ENCODE results near the gene PPFIBP2.

Gene PPFIBP2

DNA sequence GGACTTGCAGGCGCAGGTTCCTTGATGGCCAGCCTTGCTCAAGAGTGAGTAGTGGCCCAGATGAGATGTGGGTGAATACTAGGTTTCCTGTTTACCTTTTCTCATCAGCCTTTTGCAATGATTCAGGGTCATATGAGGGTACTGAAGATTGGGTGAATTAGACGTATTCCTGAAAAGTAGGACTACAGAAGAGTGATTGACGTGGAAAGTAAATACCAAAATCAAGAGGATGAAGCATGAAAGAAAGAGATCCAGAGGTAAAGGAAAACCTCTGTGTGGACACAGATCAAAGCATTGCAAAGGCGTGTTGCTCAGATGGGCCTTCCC is 99.6 kb downstream of the PPFIBP2 start:
- Histone ChIP-seq H3K9me3 (ENCODE audit: control insufficient read depth, low read length) (no peaks in the 10 kb centered on the region), H3K36me3 (ENCODE audit: control insufficient read depth, insufficient read depth, low read length) (peaks cover 69% of the 10 kb centered on the region), H3K4me1 (ENCODE audit: control insufficient read depth, insufficient read depth, low read length, poor library complexity, severe bottlenecking) (peaks cover 12% of the 10 kb centered on the region), H3K27ac (ENCODE audit: low read depth, low read length, severe bottlenecking) (peak overlapping the region; percentile 55), H3K4me3 (ENCODE audit: extremely low read depth, insufficient read depth, low read length, poor library complexity, severe bottlenecking) (no peak overlapping the region)
- 79 to 81% methylated on average over 3 of the region's 4 CpGs for WGBS, 2 experiments (ENCODE audit: insufficient coverage in 2 of 2)

- Histone ChIP-seq H3K4me1 (ENCODE audit: control insufficient read depth, insufficient read depth, low read length, poor library complexity, severe bottlenecking) (peaks cover 12% of the 10 kb centered on the region), H3K4me3 (ENCODE audit: extremely low read depth, insufficient read depth, low read length, poor library complexity, severe bottlenecking) (no peak overlapping the region), H3K36me3 (ENCODE audit: control insufficient read depth, insufficient read depth, low read length) (peaks cover 71% of the 10 kb centered on the region), H3K27ac (ENCODE audit: low read depth, low read length, severe bottlenecking) (no peak overlapping the region), H3K9me3 (ENCODE audit: control insufficient read depth, low read length) (no peaks in the 10 kb centered on the region)
These were observed 100.9 kb downstream of the PPFIBP2 start for GRCh38 chr11:7614656-7615055.

DNA sequence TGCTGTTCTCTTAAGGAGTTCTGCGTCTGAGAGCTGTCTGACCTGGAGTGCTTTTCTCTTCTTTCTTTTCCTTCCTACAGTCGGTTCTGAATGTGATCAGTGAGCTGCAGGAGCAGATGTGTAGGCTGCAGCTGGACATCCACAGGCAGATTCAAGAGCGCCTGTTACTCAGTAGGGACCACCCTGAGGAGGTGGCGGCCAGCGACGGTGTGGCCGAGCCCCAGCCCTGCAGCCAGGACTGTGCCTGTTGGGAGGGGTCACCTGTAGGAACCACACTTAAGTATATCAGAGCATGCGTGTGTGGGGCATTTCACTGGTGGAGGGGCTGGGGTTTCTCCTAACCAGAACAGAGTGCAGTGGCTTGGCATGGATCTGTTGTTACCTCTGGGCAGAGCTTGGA is 103.2 kb downstream of the PPFIBP2 start:
- H3K36me3 ChIP-seq (ENCODE audit: control insufficient read depth, insufficient read depth, low read length), result peaks cover 73% of the 10 kb centered on the region
- WGBS, 2 experiments (ENCODE audit: insufficient coverage in 2 of 2), result 96 to 100% methylated on average over 6 to 8 of the region's 8 CpGs
- H3K27ac ChIP-seq (ENCODE audit: low read depth, low read length, severe bottlenecking), result no peak overlapping the region
- H3K4me1 ChIP-seq (ENCODE audit: control insufficient read depth, insufficient read depth, low read length, poor library complexity, severe bottlenecking), result peaks cover 11% of the 10 kb centered on the region
- H3K4me3 ChIP-seq (ENCODE audit: extremely low read depth, insufficient read depth, low read length, poor library complexity, severe bottlenecking), result no peak overlapping the region
- no peaks in the 10 kb centered on the region for H3K9me3 ChIP-seq (ENCODE audit: control insufficient read depth, low read length)

- H3K27ac ChIP-seq (ENCODE audit: low read depth, low read length, severe bottlenecking), result no peak overlapping the region
- no peak overlapping the region for H3K4me3 ChIP-seq (ENCODE audit: extremely low read depth, insufficient read depth, low read length, poor library complexity, severe bottlenecking)
- no peaks in the 10 kb centered on the region for H3K4me1 ChIP-seq (ENCODE audit: control insufficient read depth, insufficient read depth, low read length, poor library complexity, severe bottlenecking)
- WGBS, 2 experiments (ENCODE audit: insufficient coverage in 2 of 2), result 90 to 100% methylated on average over 3 of the region's 3 CpGs
- H3K36me3 ChIP-seq (ENCODE audit: control insufficient read depth, insufficient read depth, low read length), result peaks cover 83% of the 10 kb centered on the region
- no peaks in the 10 kb centered on the region for H3K9me3 ChIP-seq (ENCODE audit: control insufficient read depth, low read length)
These were observed 105.5 kb downstream of the PPFIBP2 start for GRCh38 chr11:7619322-7619721.

DNA sequence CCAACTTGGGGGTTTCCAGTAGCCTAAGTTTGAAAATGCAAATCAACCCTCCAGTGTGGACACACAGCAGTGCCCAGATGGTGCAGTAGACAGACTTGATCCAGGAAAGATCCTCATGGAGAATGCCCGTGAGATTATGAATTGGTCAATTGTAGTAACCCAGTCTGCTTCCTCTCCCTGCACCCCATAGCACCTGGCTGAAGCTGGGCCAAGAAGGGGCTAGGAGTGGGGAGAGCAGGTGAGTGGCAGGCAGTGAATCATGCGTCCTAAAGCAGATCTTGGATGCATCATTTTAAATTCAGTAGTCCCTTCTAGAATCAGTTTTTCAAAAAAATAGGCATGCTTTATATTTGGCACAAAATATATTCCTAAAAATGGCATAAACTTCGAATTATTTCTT is 107.3 kb downstream of the PPFIBP2 start:
- Histone ChIP-seq H3K36me3 (ENCODE audit: control insufficient read depth, insufficient read depth, low read length) (peaks cover 81% of the 10 kb centered on the region), H3K9me3 (ENCODE audit: control insufficient read depth, low read length) (no peaks in the 10 kb centered on the region), H3K4me1 (ENCODE audit: control insufficient read depth, insufficient read depth, low read length, poor library complexity, severe bottlenecking) (no peaks in the 10 kb centered on the region), H3K4me3 (ENCODE audit: extremely low read depth, insufficient read depth, low read length, poor library complexity, severe bottlenecking) (no peak overlapping the region), H3K27ac (ENCODE audit: low read depth, low read length, severe bottlenecking) (no peak overlapping the region)
- 40 to 100% methylated on average over 1 of the region's 3 CpGs for WGBS, 2 experiments (ENCODE audit: insufficient coverage in 2 of 2)

- Histone ChIP-seq H3K9me3 (ENCODE audit: control insufficient read depth, low read length) (no peaks in the 10 kb centered on the region), H3K4me3 (ENCODE audit: extremely low read depth, insufficient read depth, low read length, poor library complexity, severe bottlenecking) (no peak overlapping the region), H3K36me3 (ENCODE audit: control insufficient read depth, insufficient read depth, low read length) (peaks cover 81% of the 10 kb centered on the region), H3K27ac (ENCODE audit: low read depth, low read length, severe bottlenecking) (no peak overlapping the region), H3K4me1 (ENCODE audit: control insufficient read depth, insufficient read depth, low read length, poor library complexity, severe bottlenecking) (no peaks in the 10 kb centered on the region)
- no CpG with 5 or more reads among the region's 1 CpG for WGBS, 2 experiments (ENCODE audit: insufficient coverage in 2 of 2)
These were observed 107.8 kb downstream of the PPFIBP2 start for GRCh38 chr11:7621554-7621953.

DNA sequence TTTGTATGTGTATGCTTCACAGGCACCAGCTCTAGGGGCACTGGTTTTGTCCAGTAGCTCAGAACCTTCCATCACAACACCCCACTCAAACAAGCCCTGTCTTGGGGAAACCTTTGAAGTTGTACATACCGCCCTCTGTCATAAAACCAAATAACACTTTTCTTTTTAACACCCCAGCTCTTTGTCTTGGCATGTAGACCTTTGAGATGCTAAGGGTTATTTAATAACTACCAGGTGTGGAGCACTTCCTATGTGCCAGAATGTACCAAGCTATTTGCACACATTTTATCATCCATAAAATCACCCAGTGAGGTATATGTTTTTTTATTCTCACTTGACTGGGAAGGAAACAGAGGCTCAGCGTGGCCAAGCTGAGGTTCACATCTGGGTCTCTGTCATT is 108.9 kb downstream of the PPFIBP2 start:
- Histone ChIP-seq H3K36me3 (ENCODE audit: control insufficient read depth, insufficient read depth, low read length) (peaks cover 82% of the 10 kb centered on the region), H3K4me3 (ENCODE audit: extremely low read depth, insufficient read depth, low read length, poor library complexity, severe bottlenecking) (no peak overlapping the region), H3K4me1 (ENCODE audit: control insufficient read depth, insufficient read depth, low read length, poor library complexity, severe bottlenecking) (no peaks in the 10 kb centered on the region), H3K9me3 (ENCODE audit: control insufficient read depth, low read length) (no peaks in the 10 kb centered on the region), H3K27ac (ENCODE audit: low read depth, low read length, severe bottlenecking) (no peak overlapping the region)
- WGBS, 2 experiments (ENCODE audit: insufficient coverage in 2 of 2), result 93 to 100% methylated on average over 1 to 2 of the region's 2 CpGs

GRCh38 chr11:7628660-7629059 is 114.9 kb downstream of the PPFIBP2 start:
- no peaks in the 10 kb centered on the region for H3K9me3 ChIP-seq (ENCODE audit: control insufficient read depth, low read length)
- H3K36me3 ChIP-seq (ENCODE audit: control insufficient read depth, insufficient read depth, low read length), result peaks cover 92% of the 10 kb centered on the region
- 82 to 93% methylated on average over 2 to 3 of the region's 3 CpGs for WGBS, 2 experiments (ENCODE audit: insufficient coverage in 2 of 2)

GRCh38 chr11:7630002-7630401 is 116.2 kb downstream of the PPFIBP2 start:
- Histone ChIP-seq H3K36me3 (ENCODE audit: control insufficient read depth, insufficient read depth, low read length) (peaks cover 97% of the 10 kb centered on the region), H3K4me3 (ENCODE audit: extremely low read depth, insufficient read depth, low read length, poor library complexity, severe bottlenecking) (no peak overlapping the region), H3K4me1 (ENCODE audit: control insufficient read depth, insufficient read depth, low read length, poor library complexity, severe bottlenecking) (no peaks in the 10 kb centered on the region), H3K9me3 (ENCODE audit: control insufficient read depth, low read length) (no peaks in the 10 kb centered on the region), H3K27ac (ENCODE audit: low read depth, low read length, severe bottlenecking) (no peak overlapping the region)
- WGBS, 2 experiments (ENCODE audit: insufficient coverage in 2 of 2), result 82 to 100% methylated on average over 1 to 2 of the region's 2 CpGs

More at GRCh38 chr11:7628660-7629059, 114.9 kb downstream of the PPFIBP2 start:
- no peak overlapping the region for H3K4me3 ChIP-seq (ENCODE audit: extremely low read depth, insufficient read depth, low read length, poor library complexity, severe bottlenecking)
- no peaks in the 10 kb centered on the region for H3K4me1 ChIP-seq (ENCODE audit: control insufficient read depth, insufficient read depth, low read length, poor library complexity, severe bottlenecking)
- no peak overlapping the region for H3K27ac ChIP-seq (ENCODE audit: low read depth, low read length, severe bottlenecking)

- peaks cover 97% of the 10 kb centered on the region for H3K36me3 ChIP-seq (ENCODE audit: control insufficient read depth, insufficient read depth, low read length)
- H3K4me3 ChIP-seq (ENCODE audit: extremely low read depth, insufficient read depth, low read length, poor library complexity, severe bottlenecking), result no peak overlapping the region
- 90 to 100% methylated on average over 1 to 2 of the region's 2 CpGs for WGBS, 2 experiments (ENCODE audit: insufficient coverage in 2 of 2)
- H3K27ac ChIP-seq (ENCODE audit: low read depth, low read length, severe bottlenecking), result no peak overlapping the region
- no peaks in the 10 kb centered on the region for H3K9me3 ChIP-seq (ENCODE audit: control insufficient read depth, low read length)
- peaks cover 8% of the 10 kb centered on the region for H3K4me1 ChIP-seq (ENCODE audit: control insufficient read depth, insufficient read depth, low read length, poor library complexity, severe bottlenecking)
These were observed 118.4 kb downstream of the PPFIBP2 start for GRCh38 chr11:7632211-7632610.

DNA sequence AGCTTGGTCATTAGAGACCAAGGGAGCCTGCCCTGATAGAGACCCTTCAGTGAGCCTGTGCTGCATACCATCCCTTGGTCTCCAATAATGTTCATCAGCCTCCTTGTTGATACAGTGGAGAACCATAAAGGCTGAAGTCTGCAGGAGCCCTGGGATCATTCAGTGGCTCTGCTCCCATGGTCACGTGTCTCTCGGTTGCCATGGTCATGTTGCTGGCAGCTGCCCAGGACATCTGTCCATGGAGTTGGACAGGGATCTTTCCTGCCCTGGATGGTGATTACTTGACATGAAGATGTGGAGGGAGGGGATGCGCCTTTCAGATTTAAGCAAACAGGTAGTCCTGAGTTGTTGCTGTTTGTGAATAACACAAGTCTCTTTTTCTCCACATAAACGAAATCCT is 121.3 kb downstream of the PPFIBP2 start:
- 100% methylated on average over 2 to 3 of the region's 4 CpGs for WGBS, 2 experiments (ENCODE audit: insufficient coverage in 2 of 2)
- H3K4me3 ChIP-seq (ENCODE audit: extremely low read depth, insufficient read depth, low read length, poor library complexity, severe bottlenecking), result no peak overlapping the region
- peaks cover 86% of the 10 kb centered on the region for H3K36me3 ChIP-seq (ENCODE audit: control insufficient read depth, insufficient read depth, low read length)
- no peaks in the 10 kb centered on the region for H3K9me3 ChIP-seq (ENCODE audit: control insufficient read depth, low read length)
- no peak overlapping the region for H3K27ac ChIP-seq (ENCODE audit: low read depth, low read length, severe bottlenecking)
- peaks cover 18% of the 10 kb centered on the region for H3K4me1 ChIP-seq (ENCODE audit: control insufficient read depth, insufficient read depth, low read length, poor library complexity, severe bottlenecking)

DNA sequence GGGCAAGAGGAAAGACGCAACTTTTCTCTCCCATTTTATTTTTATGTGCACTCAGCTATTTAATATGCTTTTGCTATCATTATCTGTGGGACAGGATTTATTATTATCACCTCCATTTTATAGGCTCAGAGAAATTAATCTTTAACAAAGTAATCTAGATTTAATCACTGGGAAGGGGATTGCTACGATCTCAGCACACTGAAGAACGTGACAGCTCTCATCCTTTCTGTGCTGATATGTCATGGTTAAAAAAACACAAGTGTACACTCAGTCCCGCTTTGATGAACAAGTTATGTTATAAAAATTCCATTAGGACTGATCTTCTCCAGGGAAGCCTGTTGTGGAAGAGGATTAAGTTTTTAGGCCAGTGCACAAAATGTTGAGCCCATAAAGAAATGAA is 121.9 kb downstream of the PPFIBP2 start:
- H3K4me1 ChIP-seq (ENCODE audit: control insufficient read depth, insufficient read depth, low read length, poor library complexity, severe bottlenecking), result peaks cover 18% of the 10 kb centered on the region
- H3K36me3 ChIP-seq (ENCODE audit: control insufficient read depth, insufficient read depth, low read length), result peaks cover 86% of the 10 kb centered on the region
- H3K27ac ChIP-seq (ENCODE audit: low read depth, low read length, severe bottlenecking), result no peak overlapping the region
- no peak overlapping the region for H3K4me3 ChIP-seq (ENCODE audit: extremely low read depth, insufficient read depth, low read length, poor library complexity, severe bottlenecking)
- WGBS, 2 experiments (ENCODE audit: insufficient coverage in 2 of 2), result 93 to 100% methylated on average over 2 of the region's 4 CpGs
- H3K9me3 ChIP-seq (ENCODE audit: control insufficient read depth, low read length), result no peaks in the 10 kb centered on the region

Measured in mesodermal cell (in vitro differentiated cells).